HG03457 (cell line): ENCODE results near the gene QRICH1.

Experiments used
- ATAC-seq: cut with Tn5 transposase; IDR thresholded peaks from one replicate; pipeline ENCODE4 v1.9.1; 2021; ENCODE audit warnings: moderate number of reproducible peaks; ENCODE audit not compliant: unreplicated experiment

The QRICH1 gene

GRCh38 chr3:49034650-49035049 lies 59.2 kb downstream of the QRICH1 start:
- ATAC-seq: no peak

GRCh38 chr3:49032646-49033304 lies 61.1 kb downstream of the QRICH1 start:
- no peak for ATAC-seq

GRCh38 chr3:49030321-49030720 lies 63.5 kb downstream of the QRICH1 start:
- ATAC-seq: no peak

- no peak for ATAC-seq
These were observed 64.3 kb downstream of the QRICH1 start for GRCh38 chr3:49029563-49029884.

- peak; percentile 79 for ATAC-seq
These were observed 65.0 kb downstream of the QRICH1 start, which contains the start of gene IMPDH2 for GRCh38 chr3:49028673-49029562. IMPDH2 (minus strand) TSS chr3:49029398; CDS start chr3:49029350, 48 bp downstream.

GRCh38 chr3:49028298-49028672 lies 65.6 kb downstream of the QRICH1 start:
- ATAC-seq: no peak

GRCh38 chr3:49027634-49028033 lies 66.2 kb downstream of the QRICH1 start:
- ATAC-seq: no peak

GRCh38 chr3:49026536-49026935 lies 67.3 kb downstream of the QRICH1 start:
- ATAC-seq: no peak

GRCh38 chr3:49025793-49026520 lies 67.9 kb downstream of the QRICH1 start:
- ATAC-seq: no peak

GRCh38 chr3:49025005-49025792 lies 68.7 kb downstream of the QRICH1 start:
- ATAC-seq: no peak

- no peak for ATAC-seq
These were observed 69.4 kb downstream of the QRICH1 start for GRCh38 chr3:49024449-49024848.

GRCh38 chr3:49023775-49024174 lies 70.1 kb downstream of the QRICH1 start:
- ATAC-seq: no peak

- ATAC-seq: no peak
These were observed 71.1 kb downstream of the QRICH1 start for GRCh38 chr3:49022688-49023171.

GRCh38 chr3:49021813-49022687 lies 71.8 kb downstream of the QRICH1 start, which contains the start of gene NDUFAF3:
NDUFAF3 (plus strand) TSS chr3:49022121; CDS start chr3:49022145, 24 bp downstream.
- ATAC-seq: peak; percentile 40

- ATAC-seq: peak; percentile 37
These were observed 72.6 kb downstream of the QRICH1 start for GRCh38 chr3:49021213-49021812.

- ATAC-seq: no peak
These were observed 73.3 kb downstream of the QRICH1 start for GRCh38 chr3:49020330-49021212.

- ATAC-seq: no peak
These were observed 73.9 kb downstream of the QRICH1 start for GRCh38 chr3:49019941-49020329.

- no peak for ATAC-seq
These were observed 75.2 kb downstream of the QRICH1 start for GRCh38 chr3:49018707-49019006.
